ENCODE results near the gene FHIT.

DNA sequence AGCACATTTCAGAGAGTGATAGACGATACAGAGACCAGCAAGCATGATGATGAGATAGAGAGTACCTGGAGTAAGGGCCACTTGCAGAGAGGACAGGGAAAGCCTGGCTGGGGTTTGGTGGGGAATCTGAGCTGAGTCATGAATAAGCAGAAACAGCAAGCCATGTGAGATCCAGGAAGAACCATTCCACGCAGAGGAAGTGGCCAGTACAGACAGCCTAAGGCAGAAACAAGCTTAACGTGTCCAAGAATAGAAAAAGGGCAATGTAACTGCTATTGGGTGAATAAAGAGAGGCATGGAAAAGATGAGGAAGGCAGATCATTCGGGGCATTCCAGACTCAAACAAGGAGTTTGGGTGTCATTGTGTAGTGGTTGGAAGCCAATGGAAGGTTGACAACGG, 1385.2 kb downstream of the FHIT start:
- TF ChIP-seq, protein P1, sequence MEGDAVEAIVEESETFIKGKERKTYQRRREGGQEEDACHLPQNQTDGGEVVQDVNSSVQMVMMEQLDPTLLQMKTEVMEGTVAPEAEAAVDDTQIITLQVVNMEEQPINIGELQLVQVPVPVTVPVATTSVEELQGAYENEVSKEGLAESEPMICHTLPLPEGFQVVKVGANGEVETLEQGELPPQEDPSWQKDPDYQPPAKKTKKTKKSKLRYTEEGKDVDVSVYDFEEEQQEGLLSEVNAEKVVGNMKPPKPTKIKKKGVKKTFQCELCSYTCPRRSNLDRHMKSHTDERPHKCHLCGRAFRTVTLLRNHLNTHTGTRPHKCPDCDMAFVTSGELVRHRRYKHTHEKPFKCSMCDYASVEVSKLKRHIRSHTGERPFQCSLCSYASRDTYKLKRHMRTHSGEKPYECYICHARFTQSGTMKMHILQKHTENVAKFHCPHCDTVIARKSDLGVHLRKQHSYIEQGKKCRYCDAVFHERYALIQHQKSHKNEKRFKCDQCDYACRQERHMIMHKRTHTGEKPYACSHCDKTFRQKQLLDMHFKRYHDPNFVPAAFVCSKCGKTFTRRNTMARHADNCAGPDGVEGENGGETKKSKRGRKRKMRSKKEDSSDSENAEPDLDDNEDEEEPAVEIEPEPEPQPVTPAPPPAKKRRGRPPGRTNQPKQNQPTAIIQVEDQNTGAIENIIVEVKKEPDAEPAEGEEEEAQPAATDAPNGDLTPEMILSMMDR (IDR thresholded peaks at IDR 0.05), result no peak
- no peak for TF ChIP-seq POLR2AphosphoS5 (IDR thresholded peaks at IDR 0.05)

Data from suprapubic skin (tissue), 3 donors.